HEK293 (cell line): ENCODE results near the gene CAMK2D.

Source experiments
- CTCF ChIP-seq: fragments of 450-650 bp; formaldehyde crosslinking; IDR thresholded peaks from 2 replicates; pipeline ENCODE4 v1.5.1; 2016; ENCODE audit warnings: missing biosample characterization, missing genetic modification characterization
- HOXA7 ChIP-seq: sonication (generic); formaldehyde crosslinking; IDR thresholded peaks from 2 replicates; pipeline ENCODE4 v1.8.1; 2022; ENCODE audit warnings: missing genetic modification reagents, borderline replicate concordance
- YY1 ChIP-seq: fragments of 450-650 bp; formaldehyde crosslinking; IDR thresholded peaks from 2 replicates; pipeline ENCODE4 v1.5.1; 2018; ENCODE audit warnings: missing biosample characterization, missing genetic modification characterization
- ZFP41 ChIP-seq: fragments of 450-650 bp; formaldehyde crosslinking; IDR thresholded peaks from 2 replicates; pipeline ENCODE4 v1.5.1; 2016; ENCODE audit warnings: missing biosample characterization, missing genetic modification characterization, borderline replicate concordance
- ZNF121 ChIP-seq: fragments of 450-650 bp; formaldehyde crosslinking; IDR thresholded peaks from 2 replicates; pipeline ENCODE4 v1.5.1; 2016; ENCODE audit warnings: missing biosample characterization, missing genetic modification characterization
- ZNF350 ChIP-seq: fragments of 450-650 bp; formaldehyde crosslinking; IDR thresholded peaks from 2 replicates; pipeline ENCODE4 v1.5.0; 2017; ENCODE audit warnings: missing biosample characterization, mild to moderate bottlenecking, missing genetic modification characterization
- ZNF707 ChIP-seq: fragments of 450-650 bp; formaldehyde crosslinking; IDR thresholded peaks from 2 replicates; pipeline ENCODE4 v1.5.1; 2016; ENCODE audit warnings: missing biosample characterization, missing genetic modification characterization

- no peak for TF ChIP-seq CTCF (tag by site-specific recombination)
- TF ChIP-seq ZNF350 (tag by site-specific recombination) = no peak
- no peak for TF ChIP-seq YY1 (tag by site-specific recombination)
- TF ChIP-seq ZNF121 = no peak
- no peak for TF ChIP-seq ZNF707 (tag by site-specific recombination)
- no peak for TF ChIP-seq HOXA7 (CRISPR knock-in tag)
- no peak for TF ChIP-seq ZFP41 (tag by site-specific recombination)
These were observed 10.8 kb upstream of the CAMK2D start for GRCh38 chr4:113772319-113772718.
